HG03097 (cell line): ENCODE measurements around the gene TYRP1.
"Not testable (repeated sequence)": the region's sequence is repeated elsewhere in the genome, so short reads cannot be mapped to it uniquely, and the experiment has no call there.

Experiments
- ATAC-seq: cut with Tn5 transposase; IDR thresholded peaks from one replicate; pipeline ENCODE4 v1.9.1; 2021; ENCODE audit not compliant: unreplicated experiment, low FRiP score

The TYRP1 gene, protein sequence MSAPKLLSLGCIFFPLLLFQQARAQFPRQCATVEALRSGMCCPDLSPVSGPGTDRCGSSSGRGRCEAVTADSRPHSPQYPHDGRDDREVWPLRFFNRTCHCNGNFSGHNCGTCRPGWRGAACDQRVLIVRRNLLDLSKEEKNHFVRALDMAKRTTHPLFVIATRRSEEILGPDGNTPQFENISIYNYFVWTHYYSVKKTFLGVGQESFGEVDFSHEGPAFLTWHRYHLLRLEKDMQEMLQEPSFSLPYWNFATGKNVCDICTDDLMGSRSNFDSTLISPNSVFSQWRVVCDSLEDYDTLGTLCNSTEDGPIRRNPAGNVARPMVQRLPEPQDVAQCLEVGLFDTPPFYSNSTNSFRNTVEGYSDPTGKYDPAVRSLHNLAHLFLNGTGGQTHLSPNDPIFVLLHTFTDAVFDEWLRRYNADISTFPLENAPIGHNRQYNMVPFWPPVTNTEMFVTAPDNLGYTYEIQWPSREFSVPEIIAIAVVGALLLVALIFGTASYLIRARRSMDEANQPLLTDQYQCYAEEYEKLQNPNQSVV

DNA sequence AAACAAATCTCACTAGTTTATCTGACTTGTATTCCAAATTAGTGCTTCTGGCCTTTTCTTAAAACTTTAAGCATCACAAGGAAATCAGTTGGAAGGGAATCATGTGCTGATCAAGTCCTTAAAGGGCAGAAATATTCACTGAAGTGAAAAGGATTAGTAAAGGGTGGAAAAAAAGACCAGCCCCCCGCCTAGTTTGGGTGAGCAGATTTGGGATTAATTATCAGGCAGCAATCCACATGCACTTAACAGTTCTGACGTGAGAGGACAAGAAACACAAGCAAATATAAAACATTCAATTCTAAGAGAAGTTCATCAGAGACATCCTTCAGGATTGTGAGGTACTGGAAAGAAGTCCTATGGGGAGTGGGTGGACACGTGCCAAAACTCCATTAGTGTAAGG, at the start of gene TYRP1:
Gene TYRP1, plus strand, starts transcription at position 245 of the 400 bp plus-strand sequence. CDS start 612 bp downstream, outside the sequence.
- ATAC-seq = no peak

DNA sequence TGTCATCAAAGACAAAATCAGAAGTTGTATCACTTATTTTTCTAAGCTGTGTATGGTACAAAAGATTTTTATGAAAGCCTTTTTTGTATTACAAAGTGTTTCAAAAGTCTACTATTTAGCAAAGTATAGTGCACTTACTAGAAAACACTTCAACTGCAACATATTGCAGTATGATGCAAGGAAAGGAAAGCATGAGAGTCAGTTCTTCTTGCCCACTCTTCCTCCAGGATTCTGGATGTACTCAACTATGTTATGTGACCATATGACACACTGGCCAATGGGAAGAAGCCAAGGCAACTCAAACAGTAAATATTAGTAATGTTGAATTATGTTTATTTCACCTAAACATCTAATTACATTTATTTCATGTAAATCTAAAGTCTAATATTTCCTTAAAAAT, 49.5 kb upstream of the TYRP1 start:
- no peak for ATAC-seq

DNA sequence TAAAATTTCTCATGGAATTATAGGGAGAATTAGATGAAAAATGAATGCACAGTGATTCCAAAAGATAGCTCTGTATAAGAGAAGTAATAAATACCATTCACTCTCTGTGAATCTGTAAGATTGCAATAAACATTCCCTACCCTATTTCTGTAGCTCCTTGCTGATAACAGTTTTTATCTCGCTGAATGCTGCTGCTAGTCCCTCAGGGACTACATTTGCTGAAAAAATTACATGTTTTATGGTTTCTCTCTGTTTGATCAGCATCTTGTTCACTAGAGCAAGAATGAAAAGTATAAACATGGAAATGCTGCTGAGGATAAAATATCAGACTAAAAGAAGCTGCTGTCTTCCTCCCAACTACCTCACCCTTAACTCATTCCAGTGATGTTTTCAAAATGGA, 44.3 kb upstream of the TYRP1 start:
- no peak for ATAC-seq

DNA sequence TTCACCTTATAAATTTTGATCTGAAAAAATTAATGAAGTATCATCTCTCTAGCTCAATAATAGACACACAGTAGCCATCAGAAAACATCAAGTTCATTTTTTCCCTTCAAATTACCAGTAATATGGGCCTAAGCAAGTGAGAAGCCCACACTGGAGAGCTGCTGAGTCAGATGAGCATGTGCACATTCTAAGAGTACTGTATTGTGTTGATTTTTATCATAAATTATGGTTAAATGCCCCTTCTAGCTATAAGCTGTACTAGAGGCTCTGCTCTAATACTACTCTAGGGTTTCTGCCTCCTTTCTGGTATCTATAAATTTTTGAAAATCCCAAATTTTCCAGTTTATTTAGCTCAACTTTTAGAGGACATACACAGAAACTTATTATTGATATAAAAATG, 42.1 kb upstream of the TYRP1 start:
- ATAC-seq = no peak

DNA sequence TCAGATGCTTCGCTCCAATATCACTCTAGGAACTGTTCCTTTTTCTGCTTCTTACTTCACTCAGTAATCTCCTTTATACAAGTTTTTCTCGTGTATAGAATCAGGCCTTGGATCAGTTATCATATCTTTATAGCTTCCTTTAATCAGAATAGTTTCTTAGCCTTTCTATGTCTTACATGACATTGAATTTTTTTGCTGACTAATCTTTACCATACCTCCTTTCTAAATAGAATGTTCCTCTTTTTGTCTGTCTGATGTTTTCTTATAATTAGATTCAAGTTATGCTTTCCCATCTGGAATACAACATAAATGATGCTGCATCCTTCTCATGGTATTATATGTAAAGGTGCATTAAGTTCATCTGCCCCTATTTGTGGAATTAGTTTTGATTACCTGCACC, 40.2 kb upstream of the TYRP1 start:
- no peak for ATAC-seq

DNA sequence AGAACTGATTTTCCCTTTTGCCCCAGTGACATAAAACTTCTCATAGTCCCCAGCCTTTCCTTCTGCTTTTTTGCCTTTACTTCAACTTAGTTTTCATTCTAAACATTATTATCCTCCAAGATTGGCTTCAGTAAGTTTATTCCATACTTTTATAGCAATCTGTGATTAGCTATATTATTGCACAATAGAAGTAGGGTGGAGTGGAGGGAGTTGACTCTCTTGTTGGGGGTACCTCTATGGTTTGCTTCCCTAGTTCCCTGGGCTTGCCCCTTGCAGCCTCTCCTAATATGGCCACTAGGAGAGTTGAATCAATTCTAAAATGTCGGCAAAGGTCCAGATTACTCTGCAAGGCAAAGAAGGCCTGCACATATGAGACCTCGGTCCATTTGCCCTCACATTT, 36.4 kb upstream of the TYRP1 start:
- ATAC-seq = no peak

DNA sequence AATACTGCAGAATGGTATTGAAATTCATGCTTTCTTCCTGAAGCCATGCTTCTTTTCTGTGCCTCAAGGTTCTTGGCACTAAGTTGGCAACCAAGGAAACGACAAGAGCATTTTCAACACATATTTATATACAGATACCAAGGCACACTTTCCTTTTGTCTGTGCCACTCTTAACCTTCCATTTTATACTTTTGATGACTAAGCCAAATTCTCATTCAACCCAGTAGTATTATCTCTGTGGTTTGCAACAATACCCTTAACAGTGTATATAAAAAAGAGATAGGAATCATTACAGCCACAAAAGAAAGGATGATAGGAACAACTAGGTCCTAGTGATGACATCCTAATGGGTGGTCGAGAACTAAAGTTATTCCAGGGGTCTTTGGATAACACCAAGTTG, 36.0 kb upstream of the TYRP1 start:
- no peak for ATAC-seq

DNA sequence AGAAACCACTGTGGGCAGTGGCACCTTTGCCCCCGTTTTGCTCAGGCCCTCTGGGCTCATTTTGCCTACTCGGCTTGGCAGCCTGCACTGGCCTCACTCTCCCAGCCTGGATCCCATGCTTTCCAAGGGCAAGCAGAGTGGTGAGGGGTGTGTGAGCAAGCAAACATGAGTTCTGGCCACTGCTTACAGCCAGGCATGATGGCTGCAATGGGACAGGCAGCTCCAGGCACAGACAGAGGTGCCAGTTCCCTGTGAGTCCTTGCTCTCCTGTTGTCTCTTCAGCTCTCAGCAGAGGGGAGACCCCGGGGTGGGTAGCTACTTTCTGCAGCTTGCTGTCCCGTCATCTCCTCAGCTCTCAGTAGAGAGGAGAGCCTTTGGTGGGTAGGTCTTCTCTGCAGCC, 35.2 kb upstream of the TYRP1 start:
- no peak for ATAC-seq

DNA sequence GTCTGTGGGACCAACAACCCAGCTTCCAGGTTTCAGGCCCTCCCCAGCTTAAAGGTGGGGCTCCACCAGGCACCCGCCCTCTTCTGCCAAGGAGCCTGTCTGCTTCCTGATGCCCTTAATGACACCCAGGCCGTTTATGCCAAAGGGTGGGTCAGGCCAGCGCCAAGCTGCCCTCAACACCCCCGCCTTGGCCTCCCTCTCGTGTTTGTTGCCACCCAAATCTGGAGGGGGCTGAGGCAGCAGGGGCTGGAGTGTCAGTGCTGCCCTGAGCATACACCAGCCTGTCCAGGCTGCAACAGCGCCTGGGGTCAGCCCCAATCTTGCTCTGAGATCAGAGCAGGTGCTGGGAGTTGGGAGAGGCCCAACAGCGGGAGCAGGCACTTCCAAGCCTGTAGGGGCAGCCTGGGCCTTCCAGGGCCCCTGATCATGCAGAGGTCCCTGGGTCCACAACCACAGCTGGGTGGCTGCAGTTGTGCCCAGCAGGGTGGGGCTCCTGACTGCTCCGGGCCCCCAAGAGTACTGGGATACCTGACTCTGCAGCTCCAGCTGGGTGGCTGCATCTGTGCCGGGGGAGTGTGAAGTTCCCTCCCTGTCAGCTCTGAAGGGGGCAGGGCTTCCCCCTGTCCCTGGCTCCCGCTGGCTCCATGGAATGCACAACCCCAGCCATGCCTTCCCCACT, 34.5 kb upstream of the TYRP1 start:
- ATAC-seq = no peak

DNA sequence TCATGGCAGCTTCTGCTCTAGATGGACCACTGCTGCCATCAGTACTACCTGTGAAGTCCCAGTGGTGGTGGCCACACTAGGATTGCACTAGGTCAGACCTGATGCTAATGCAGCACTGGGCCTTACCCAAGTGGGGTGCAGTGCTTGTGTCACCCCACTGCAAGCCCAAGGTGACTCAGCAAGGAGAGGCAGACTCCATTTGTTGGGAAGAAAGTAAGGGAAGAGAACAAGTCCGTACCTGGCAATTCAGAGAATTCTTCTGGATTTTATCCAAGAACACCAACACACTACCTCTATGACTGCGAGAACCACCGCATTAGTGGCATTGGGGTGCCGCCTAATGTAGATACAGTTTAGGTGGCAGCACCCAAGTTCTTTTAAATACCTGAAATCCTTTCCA, 34.0 kb upstream of the TYRP1 start:
- ATAC-seq = no peak

DNA sequence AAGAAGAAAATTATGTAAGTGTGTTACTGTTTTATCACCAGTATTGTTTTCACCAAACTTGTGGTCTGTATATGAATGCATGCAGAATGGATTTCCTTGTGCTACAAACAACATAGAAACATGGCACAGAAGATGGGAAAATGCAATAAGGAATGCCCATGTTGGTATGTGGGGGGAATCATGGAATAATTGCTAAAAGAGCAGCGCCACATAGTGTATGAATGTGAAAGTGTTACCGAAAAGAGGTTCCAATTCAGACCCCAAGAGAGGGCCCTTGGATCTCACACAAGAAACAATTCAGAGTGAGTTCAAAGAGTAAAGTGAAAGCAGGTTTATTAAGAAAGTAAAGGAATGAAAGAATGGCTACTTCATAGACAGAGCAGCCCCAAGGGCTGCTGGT, 26.4 kb upstream of the TYRP1 start:
- ATAC-seq = no peak

DNA sequence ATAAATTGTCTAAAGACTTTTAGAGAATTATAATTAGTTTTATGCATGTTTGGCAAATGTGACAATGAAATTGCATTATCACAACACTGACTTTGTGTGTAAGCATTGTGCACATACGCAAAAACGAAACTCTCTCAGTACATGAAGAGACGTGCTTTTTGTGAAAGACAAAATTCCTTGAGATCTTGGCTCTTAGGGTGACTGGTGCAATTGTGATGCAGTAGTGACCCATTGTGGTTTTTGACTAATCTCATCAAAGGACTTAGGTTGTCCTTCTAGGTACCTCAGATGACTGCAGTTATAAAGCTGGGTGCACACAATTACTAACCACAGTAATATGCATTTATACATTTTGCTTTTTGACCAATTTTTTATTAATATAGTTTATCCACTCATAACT, 25.3 kb upstream of the TYRP1 start:
- no peak for ATAC-seq

DNA sequence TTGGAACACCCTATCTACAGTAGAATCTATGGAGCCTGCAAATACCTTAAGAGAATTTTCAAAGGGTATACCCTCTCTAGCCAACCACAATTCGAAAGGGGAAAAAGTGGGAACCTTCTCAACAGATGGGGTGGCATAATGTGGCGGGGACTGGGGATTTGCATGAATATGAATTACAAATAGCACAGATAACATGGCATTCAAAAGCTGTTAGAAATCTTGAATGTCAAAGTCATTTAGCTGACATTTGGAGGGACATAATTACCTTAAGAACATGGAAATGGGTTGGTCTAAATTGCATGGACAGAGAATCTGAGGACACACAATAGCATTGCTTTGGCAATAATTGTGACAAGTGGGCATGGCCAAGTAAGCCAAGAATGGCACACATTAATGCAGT, 23.2 kb upstream of the TYRP1 start:
- no peak for ATAC-seq

DNA sequence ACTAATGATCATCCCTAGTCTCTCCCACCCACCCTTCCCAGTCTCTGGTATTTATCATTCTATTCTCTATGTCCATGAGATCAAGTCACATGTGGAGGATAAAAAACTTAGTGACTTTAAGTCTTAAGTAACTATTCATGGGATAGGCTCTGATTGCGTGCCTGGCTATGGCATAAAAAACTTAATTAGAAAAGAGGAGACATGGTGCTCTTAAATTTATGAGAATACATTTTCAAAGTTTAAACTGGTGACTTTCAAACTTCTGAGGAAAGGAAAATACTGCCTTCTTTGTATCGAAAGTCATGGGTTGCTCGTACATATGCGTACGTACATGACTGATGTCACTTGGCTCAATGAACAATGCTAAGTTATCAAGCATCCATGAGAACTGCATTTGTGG, 18.2 kb upstream of the TYRP1 start:
- ATAC-seq = no peak

DNA sequence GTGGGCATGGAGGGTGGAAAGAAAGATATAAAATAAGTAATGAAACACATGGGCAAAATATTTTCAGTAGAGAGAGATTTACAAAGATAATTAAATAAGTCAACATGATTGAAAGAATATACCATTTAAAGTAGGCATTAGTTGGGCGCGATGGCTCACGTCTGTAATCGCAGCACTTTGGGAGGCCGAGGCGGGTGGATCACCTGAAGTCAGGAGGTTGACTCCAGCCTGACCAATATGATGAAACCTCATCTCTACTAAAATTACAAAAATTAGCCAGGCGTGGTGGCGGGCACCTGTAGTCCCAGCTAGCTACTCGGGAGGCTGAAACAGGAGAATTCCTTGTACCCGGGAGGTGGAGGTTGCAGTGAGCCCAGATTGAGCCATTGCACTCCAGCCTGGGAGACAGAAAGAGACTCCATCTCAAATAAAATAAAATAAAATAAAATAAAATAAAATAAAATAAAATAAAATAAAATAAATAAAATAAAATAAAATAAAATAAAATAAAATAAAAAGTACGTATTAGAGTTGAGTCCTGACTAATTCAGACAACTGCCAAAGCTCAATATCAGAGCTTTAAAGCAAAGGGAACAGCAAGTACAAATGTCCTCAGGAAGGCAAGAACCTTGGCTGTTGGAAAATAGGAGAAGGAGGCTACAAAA, 15.6 kb upstream of the TYRP1 start:
- ATAC-seq = not testable (repeated sequence)

DNA sequence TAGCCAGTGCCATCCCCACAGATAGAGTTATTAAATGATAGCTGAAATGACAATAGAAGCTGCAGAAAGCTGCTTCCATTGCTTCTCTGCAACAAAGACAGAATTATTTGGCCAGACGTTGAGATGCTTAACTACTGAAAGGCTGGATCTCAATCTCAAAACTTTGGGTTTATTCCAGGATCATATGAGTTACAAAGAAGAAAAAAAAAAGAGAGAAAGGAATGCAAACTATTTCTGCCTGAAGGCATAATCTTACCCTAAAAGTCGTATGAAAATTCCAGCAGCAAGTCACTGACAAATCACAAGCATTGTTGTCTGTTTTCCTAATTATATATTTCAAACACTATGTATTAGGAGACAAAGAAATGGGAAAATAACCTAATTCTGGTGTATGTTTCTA, 12.8 kb upstream of the TYRP1 start:
- ATAC-seq = no peak

DNA sequence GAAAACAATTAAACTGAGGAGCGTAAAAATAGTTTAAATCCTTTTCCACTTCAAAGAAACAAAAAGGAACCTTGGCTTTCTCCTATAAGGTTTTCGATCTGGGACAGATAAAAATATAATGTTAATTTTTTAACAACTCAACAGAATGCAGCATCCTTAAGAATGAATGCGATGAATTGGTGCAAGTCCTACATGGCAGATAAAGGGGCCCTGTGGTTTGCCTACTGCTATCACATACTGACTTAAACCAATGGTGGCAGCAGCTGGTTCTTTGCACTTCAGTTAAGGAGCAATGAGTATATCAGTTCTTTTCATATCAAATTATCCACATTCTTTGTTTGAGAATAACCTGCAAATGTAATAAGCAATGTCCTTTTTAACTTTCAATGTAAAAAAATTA, 12.4 kb upstream of the TYRP1 start:
- ATAC-seq = no peak

DNA sequence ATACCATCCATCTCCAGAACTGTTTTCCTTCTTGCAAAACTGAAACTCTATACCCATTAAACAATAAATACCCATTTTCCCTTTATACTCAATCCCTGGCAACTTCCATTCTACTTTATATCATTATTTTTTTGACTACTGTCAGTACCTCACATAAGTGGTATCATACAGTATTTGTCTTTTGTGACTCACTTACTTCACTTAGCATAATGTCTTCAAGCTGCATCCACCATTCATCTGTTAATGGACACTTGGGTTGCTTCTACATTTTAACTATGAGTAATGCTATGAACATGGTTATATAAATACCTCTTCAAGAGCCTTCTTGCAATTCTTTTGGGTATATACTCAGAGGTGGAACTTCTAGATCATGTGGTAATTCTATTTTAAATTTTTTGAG, 11.6 kb upstream of the TYRP1 start:
- ATAC-seq = no peak

DNA sequence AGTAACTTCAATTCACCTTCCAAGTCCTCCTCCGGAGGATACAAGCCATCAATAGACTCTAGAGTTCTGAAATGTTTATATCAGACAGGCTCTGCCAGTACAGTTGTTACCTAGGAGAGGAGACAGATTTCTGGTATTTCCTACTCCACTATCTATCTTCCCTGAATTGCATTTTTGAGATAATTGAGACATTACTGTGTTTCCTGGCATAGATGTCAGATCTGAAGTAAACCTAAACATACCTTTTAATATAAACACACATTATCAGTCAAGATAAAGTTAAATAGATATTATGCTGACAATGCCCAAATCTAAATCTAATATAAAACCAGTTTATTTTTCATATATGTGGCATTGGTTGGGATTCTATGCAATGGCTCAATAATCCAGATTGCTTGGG, 8.2 kb upstream of the TYRP1 start:
- ATAC-seq = no peak

DNA sequence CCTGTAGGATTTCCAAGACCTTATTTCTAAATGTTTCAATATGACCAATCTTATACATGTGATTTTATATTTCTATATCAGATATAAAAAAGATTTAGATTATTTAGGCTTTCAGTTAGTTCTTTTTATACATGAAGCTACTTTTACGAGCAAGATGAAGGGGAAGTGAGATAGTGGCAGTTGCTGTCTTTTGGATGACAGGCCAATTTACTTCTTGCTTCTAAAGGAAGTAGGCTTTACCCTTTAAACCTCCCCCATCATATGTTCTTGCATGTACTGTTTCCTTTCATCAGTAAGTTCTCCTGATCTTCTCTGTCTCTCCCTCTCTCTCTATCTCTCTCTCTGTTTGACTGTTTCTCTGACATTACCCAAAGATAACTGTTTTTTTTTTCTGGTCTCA, 4.0 kb upstream of the TYRP1 start:
- no peak for ATAC-seq

DNA sequence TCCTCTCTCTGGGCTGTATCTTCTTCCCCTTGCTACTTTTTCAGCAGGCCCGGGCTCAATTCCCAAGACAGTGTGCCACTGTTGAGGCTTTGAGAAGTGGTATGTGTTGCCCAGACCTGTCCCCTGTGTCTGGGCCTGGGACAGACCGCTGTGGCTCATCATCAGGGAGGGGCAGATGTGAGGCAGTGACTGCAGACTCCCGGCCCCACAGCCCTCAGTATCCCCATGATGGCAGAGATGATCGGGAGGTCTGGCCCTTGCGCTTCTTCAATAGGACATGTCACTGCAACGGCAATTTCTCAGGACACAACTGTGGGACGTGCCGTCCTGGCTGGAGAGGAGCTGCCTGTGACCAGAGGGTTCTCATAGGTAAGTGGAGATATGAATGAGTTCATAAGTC, 828 bp downstream of the TYRP1 start:
- ATAC-seq = no peak

DNA sequence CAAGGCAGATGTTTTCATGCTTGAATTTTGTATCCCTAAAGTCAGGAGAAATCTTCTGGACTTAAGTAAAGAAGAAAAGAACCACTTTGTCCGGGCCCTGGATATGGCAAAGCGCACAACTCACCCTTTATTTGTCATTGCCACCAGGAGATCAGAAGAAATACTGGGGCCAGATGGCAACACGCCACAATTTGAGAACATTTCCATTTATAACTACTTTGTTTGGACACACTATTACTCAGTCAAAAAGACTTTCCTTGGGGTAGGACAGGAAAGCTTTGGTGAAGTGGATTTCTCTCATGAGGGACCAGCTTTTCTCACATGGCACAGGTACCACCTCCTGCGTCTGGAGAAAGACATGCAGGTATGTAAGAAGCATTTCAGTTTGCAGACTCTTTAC, 2.3 kb downstream of the TYRP1 start:
- ATAC-seq = no peak
